PC-9 (cell line): ENCODE data around the gene ZNF727. TPM values are rescaled to one million over a fixed set of nuclear protein-coding genes. Genes with fewer than 3 reads are reported as not detected.
"Not testable (repeated sequence)": the region's sequence is repeated elsewhere in the genome, so short reads cannot be mapped to it uniquely, and the experiment has no call there.

ENCODE experiments used
- Bru-seq: library from RNA; stranded (reverse); fragments of 400-500 nt; gene quantifications from one replicate; lab custom pipeline; 2021; lab: Mats Ljungman, UMichigan
- BruChase-seq, 2 experiments: library from RNA; stranded (reverse); fragments of 400-500 nt; gene quantifications; one replicate each; lab custom pipeline; 2021; lab: Mats Ljungman, UMichigan
- BruUV-seq: library from RNA; stranded (reverse); fragments of 400-500 nt; replicated peaks from 2 replicates; lab custom pipeline; 2021; lab: Mats Ljungman, UMichigan
- CTCF ChIA-PET: fragments of 300-600 bp; sonication (Branson Sonifier 250); formaldehyde crosslinking; loops from one replicate; lab custom pipeline; 2022; ENCODE audit warnings: antibody characterized with exemption; lab: Charles Lee
- POLR2A ChIA-PET: fragments of 300-600 bp; sonication (Branson Sonifier 250); formaldehyde crosslinking; loops from one replicate; lab custom pipeline; 2022; ENCODE audit warnings: antibody characterized with exemption; ENCODE audit not compliant: unreplicated experiment; lab: Charles Lee
- DNase-seq, 2 experiments: peaks; one replicate each; pipeline versions ENCODE4 v3.0.0 to v3.0.0-alpha.2; 2015 to 2022; ENCODE audit warnings: mixed read lengths in 1 of 2
- H2AFZ ChIP-seq: fragments of 200-600 bp; sonication (generic); 2 replicates; pipeline ENCODE4 v1.8.1; 2017; ENCODE audit warnings: antibody characterized with exemption
- H3F3A ChIP-seq: fragments of 200-600 bp; sonication (generic); 2 replicates; pipeline ENCODE4 v1.8.1; 2017; ENCODE audit warnings: antibody characterized with exemption, mild to moderate bottlenecking, low read depth; ENCODE audit not compliant: insufficient read depth
- H3K27ac ChIP-seq: fragments of 200-600 bp; sonication (generic); 2 replicates; pipeline ENCODE4 v1.6.1; 2016; ENCODE audit warnings: mixed run types
- H3K27me3 ChIP-seq: fragments of 200-600 bp; sonication (generic); 2 replicates; pipeline ENCODE4 v1.6.1; 2016; ENCODE audit warnings: low read depth, mixed run types; ENCODE audit not compliant: insufficient read depth
- H3K36me3 ChIP-seq: fragments of 200-600 bp; sonication (generic); 2 replicates; pipeline ENCODE4 v1.6.1; 2016; ENCODE audit warnings: low read depth, mixed run types
- H3K4me1 ChIP-seq: fragments of 200-600 bp; sonication (generic); replicated peaks from 2 replicates; pipeline ENCODE4 v1.6.1; 2016; ENCODE audit warnings: mixed run types; ENCODE audit not compliant: insufficient read depth
- H3K4me2 ChIP-seq: fragments of 200-600 bp; sonication (generic); 2 replicates; pipeline ENCODE4 v1.6.1; 2017; ENCODE audit warnings: mixed run types
- H3K4me3 ChIP-seq: fragments of 200-600 bp; sonication (generic); 2 replicates; pipeline ENCODE4 v1.6.1; 2016; ENCODE audit warnings: mixed run types
- H3K79me2 ChIP-seq: fragments of 200-600 bp; sonication (generic); 2 replicates; pipeline ENCODE4 v1.6.1; 2017; ENCODE audit warnings: low read depth, mixed run types
- H3K9me2 ChIP-seq: fragments of 200-600 bp; sonication (generic); 2 replicates; pipeline ENCODE4 v1.8.1; 2017; ENCODE audit warnings: mild to moderate bottlenecking; ENCODE audit not compliant: insufficient read depth
- H3K9me3 ChIP-seq: fragments of 200-600 bp; sonication (generic); 2 replicates; pipeline ENCODE4 v1.8.1; 2016; ENCODE audit warnings: low read depth; ENCODE audit not compliant: insufficient read depth
- H4K20me1 ChIP-seq: fragments of 200-600 bp; sonication (generic); 2 replicates; pipeline ENCODE4 v1.8.1; 2017; ENCODE audit not compliant: insufficient read depth
- EZH2 ChIP-seq: fragments of 200-600 bp; sonication (generic); IDR thresholded peaks from 2 replicates; pipeline ENCODE4 v1.8.0; 2017; ENCODE audit warnings: antibody characterized with exemption, low read depth
- intact Hi-C: fragments of 100-400 bp; cut with micrococcal nuclease; formaldehyde crosslinking; loops from one replicate; pipeline ENCODE4 v1.10.0; 2022; ENCODE audit not compliant: unreplicated experiment
- long read RNA-seq: library from polyadenylated mRNA; stranded (forward); transcript quantifications from one replicate; pipeline ENCODE4 v2.0.0, GENCODE V29; 2022
- total RNA-seq: library from RNA; stranded (reverse); gene quantifications from 2 replicates; pipeline ENCODE4 v1.2.3, GENCODE V29; 2021
- TF ChIP-seq, protein P1 (sequence below): fragments of 200-600 bp; sonication (generic); conservative IDR thresholded peaks from 2 replicates; pipeline ENCODE4 v1.6.1; 2017; ENCODE audit warnings: mixed run types, antibody characterized with exemption, mild to moderate bottlenecking, moderate library complexity

Gene ZNF727
- total RNA-seq (not detected in 2 replicates), Bru-seq, nascent RNA (not detected), BruChase-seq, experiment 1, labeled RNA remaining after a 2-hour chase (percentile 12 among the genes with signal in this experiment), BruChase-seq, experiment 2, labeled RNA remaining after a 6-hour chase (not detected)
- long read RNA-seq, result 0 reads

DNA sequence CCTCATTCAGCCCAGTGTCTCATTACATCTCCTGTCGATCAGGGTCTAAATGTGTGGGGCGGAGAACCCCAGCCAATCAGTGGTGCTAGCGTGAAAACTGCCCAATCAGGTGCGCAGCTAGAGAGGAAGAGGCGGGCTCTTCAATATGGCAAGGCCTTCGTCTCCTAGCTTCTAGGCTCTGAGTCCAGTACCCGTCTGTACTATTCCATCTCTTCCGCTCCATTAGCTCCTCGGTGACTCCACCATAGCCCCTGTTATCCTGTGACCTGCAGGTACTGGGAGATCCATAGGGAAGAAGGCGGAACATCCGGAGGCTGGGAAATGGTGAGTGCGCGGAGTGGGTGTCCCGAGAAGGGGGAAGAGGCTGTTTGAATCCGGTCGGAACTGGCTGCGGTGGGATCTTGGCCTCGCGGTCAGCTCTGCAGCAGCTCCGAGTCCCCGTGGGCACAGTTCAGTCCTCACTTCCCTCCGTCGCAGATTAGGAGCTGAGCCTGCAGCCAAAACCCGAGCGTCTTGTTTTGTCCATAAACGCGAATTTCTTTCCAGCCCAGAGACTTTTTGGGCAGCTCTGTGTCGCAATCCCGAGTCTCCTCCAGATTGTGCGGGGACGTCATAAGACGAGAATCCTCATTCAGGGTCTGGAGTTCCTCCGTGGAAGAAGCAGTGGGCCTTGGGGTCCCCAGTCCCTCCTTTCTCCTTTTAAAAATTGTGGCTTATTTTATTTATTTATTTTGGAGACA, at the start of gene ZNF727:
ZNF727 (plus strand) TSS at position 134 of the 740 bp plus-strand sequence; CDS start at position 322, 188 bp downstream.
- BruUV-seq, result no TSS peak
- Histone ChIP-seq H2AFZ (peak within 1 kb of the TSS; percentile 13; the same call in 1 of the 2 replicates), H3K9me2 (no peaks in the 10 kb centered on the region), H4K20me1 (no peaks in the 10 kb centered on the region), H3F3A (no peaks in the 10 kb centered on the region), H3K4me2 (no peak within 1 kb of the TSS), H3K9me3 (no peaks in the 10 kb centered on the region), H3K79me2 (no peaks in the 10 kb centered on the region), H3K4me3 (no peak within 1 kb of the TSS), H3K27ac (no peak within 1 kb of the TSS), H3K36me3 (no peaks in the 10 kb centered on the region), H3K27me3 (no peaks in the 10 kb centered on the region), H3K4me1 (no peaks in the 10 kb centered on the region)
- TF ChIP-seq, protein P1, sequence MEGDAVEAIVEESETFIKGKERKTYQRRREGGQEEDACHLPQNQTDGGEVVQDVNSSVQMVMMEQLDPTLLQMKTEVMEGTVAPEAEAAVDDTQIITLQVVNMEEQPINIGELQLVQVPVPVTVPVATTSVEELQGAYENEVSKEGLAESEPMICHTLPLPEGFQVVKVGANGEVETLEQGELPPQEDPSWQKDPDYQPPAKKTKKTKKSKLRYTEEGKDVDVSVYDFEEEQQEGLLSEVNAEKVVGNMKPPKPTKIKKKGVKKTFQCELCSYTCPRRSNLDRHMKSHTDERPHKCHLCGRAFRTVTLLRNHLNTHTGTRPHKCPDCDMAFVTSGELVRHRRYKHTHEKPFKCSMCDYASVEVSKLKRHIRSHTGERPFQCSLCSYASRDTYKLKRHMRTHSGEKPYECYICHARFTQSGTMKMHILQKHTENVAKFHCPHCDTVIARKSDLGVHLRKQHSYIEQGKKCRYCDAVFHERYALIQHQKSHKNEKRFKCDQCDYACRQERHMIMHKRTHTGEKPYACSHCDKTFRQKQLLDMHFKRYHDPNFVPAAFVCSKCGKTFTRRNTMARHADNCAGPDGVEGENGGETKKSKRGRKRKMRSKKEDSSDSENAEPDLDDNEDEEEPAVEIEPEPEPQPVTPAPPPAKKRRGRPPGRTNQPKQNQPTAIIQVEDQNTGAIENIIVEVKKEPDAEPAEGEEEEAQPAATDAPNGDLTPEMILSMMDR, result no peak
- no peak for TF ChIP-seq EZH2
- ChIA-PET POLR2A (no interaction called here), CTCF (no interaction called here)
- intact Hi-C loops, result no loop called here
- no peak for DNase-seq

DNA sequence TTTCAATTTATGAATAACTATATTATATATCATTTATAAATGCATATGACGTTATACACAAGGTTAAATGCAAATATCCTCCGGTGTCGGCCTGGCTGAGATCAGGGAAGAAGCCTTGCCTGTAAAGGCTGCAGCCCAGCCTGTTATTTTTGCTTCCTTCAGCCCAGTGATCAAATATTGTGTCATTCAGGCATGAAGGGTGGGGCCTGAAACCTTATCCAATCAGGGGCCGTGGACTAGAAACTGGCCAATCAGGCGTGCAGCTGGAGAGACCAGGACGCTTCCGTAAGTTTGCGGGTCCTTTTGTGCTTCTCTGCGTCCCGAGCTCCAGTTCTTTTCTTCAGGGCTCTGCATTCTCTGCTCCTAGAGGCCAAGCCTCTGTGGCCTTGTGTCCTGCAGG, 46.7 kb upstream of the ZNF727 start, which contains the start of gene ZNF722:
ZNF722 (plus strand) TSS at position 301 of the 400 bp plus-strand sequence. CDS start 113 bp downstream, outside the sequence.
- Histone ChIP-seq H3K4me1 (no peaks in the 10 kb centered on the region), H3K9me2 (no peaks in the 10 kb centered on the region), H3K9me3 (0 out of 2 replicates have a peak, but pooled peaks cover 7% of the 10 kb centered on the region), H3F3A (no peaks in the 10 kb centered on the region), H3K4me2 (no peak within 1 kb of the TSS), H2AFZ (no peak within 1 kb of the TSS), H4K20me1 (no peaks in the 10 kb centered on the region), H3K36me3 (no peaks in the 10 kb centered on the region), H3K4me3 (no peak within 1 kb of the TSS), H3K27me3 (no peaks in the 10 kb centered on the region), H3K79me2 (no peaks in the 10 kb centered on the region), H3K27ac (no peak within 1 kb of the TSS)
- no peak for DNase-seq
- intact Hi-C loops, result no loop called here
- POLR2A ChIA-PET, result no interaction called here
- no TSS peak for BruUV-seq
- CTCF ChIA-PET, result no interaction called here
- TF ChIP-seq, protein P1, result no peak
- TF ChIP-seq EZH2, result no peak

DNA sequence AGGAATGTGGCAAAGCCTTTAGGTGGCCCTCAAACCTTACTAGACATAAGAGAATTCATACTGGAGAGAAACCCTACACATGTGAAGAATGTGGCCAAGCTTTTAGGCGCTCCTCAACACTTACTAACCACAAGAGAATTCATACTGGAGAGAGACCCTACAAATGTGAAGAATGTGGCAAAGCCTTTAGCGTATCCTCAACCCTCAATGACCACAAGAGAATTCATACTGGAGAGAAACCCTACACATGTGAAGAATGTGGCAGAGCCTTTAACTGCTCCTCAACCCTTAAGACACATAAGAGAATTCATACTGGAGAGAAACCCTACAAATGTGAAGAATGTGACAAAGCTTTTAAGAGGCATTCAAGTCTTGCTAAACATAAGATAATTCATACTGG, 29.7 kb upstream of the ZNF727 start:
- H3K27ac ChIP-seq, BruUV-seq, H3K4me2 ChIP-seq, H3K36me3 ChIP-seq, DNase-seq, H3F3A ChIP-seq, H3K4me3 ChIP-seq, H3K4me1 ChIP-seq, H3K9me2 ChIP-seq, H3K27me3 ChIP-seq, intact Hi-C loops, POLR2A ChIA-PET, H2AFZ ChIP-seq, H3K79me2 ChIP-seq, CTCF ChIA-PET, H4K20me1 ChIP-seq: not testable (repeated sequence)
- peaks cover 13% of the 10 kb centered on the region for H3K9me3 ChIP-seq
